Heart left ventricle (tissue), 16 donors: Measurements from ENCODE around the gene SIN3B. TPM values are rescaled to one million over a fixed set of nuclear protein-coding genes. Genes with fewer than 3 reads are reported as not detected.

Experiments used
- ATAC-seq, 4 donors: fragments of 200-7000 bp; cut with Tn5 transposase; one replicate each; pipeline ENCODE4 v1.9.1; 2020 to 2022; ENCODE audit warnings: moderate library complexity in 4 of 4, mild to moderate bottlenecking in 3 of 4, moderate number of reproducible peaks in 1 of 4
- DNase-seq, 5 donors: peaks; one replicate each; pipeline ENCODE4 v3.0.0-alpha.2; 2020
- H3K27ac ChIP-seq, 12 donors: fragments of 200-600 bp; sonication (generic) in 4 of 12; one replicate each; pipeline versions ENCODE4 v1.5.0 to v1.8.0; 2016 to 2022; ENCODE audit warnings: mild to moderate bottlenecking in 2 of 12
- H3K27me3 ChIP-seq, 9 donors: fragments of 200-600 bp; sonication (generic) in 2 of 9; one replicate each; pipeline versions ENCODE4 v1.5.1 to v1.8.0; 2016 to 2022; ENCODE audit warnings: mild to moderate bottlenecking in 3 of 9
- H3K36me3 ChIP-seq, 9 donors: fragments of 200-600 bp; sonication (generic) in 2 of 9; one replicate each; pipeline versions ENCODE4 v1.5.0 to v1.8.0; 2018 to 2022; ENCODE audit warnings: mild to moderate bottlenecking in 2 of 9
- H3K4me1 ChIP-seq, 12 donors: fragments of 200-600 bp; sonication (generic) in 4 of 12; one replicate each; pipeline versions ENCODE4 v1.5.0 to v1.8.0; 2016 to 2022; ENCODE audit warnings: mild to moderate bottlenecking in 3 of 12
- H3K4me3 ChIP-seq, 12 donors: fragments of 200-600 bp; sonication (generic) in 4 of 12; one replicate each; pipeline versions ENCODE4 v1.5.0 to v1.8.0; 2017 to 2022; ENCODE audit warnings: mild to moderate bottlenecking in 9 of 12, moderate library complexity in 4 of 12
- H3K9me3 ChIP-seq, 12 donors: fragments of 200-600 bp; sonication (generic) in 4 of 12; one replicate each; pipeline versions ENCODE4 v1.5.0 to v1.8.0; 2016 to 2022; ENCODE audit warnings: mild to moderate bottlenecking in 1 of 12
- CTCF ChIP-seq, 12 donors: fragments of 200-600 bp; sonication (generic) in 4 of 12; IDR thresholded peaks; one replicate each; pipeline versions ENCODE4 v1.5.0 to v1.8.0; 2018 to 2022; ENCODE audit warnings: antibody characterized with exemption in 12 of 12, mild to moderate bottlenecking in 5 of 12
- POLR2A ChIP-seq, 2 donors: fragments of 450-650 bp; IDR thresholded peaks; one replicate each; pipeline ENCODE4 v1.6.1; 2017; ENCODE audit warnings: antibody characterized with exemption in 2 of 2, mild to moderate bottlenecking in 2 of 2, moderate library complexity in 2 of 2
- WGBS, 4 donors: extraction: QIAGEN DNeasy Blood & Tissue Kit in 2 of 4; methylation state at CpG; one replicate each; pipeline versions ENCODE4 v1.1.5 to v1.1.7; 2013 to 2018; 5-methylcytosine and 5-hydroxymethylcytosine counted together
- intact Hi-C, 10 donors: fragments of 100-400 bp; cut with DNase I; formaldehyde crosslinking; loops; one replicate each; pipeline versions ENCODE4 v1.11.1 to v1.14.2; 2022
- polyA plus RNA-seq, 2 donors: library from polyadenylated mRNA; stranded (reverse); fragments of 200-250 nt; gene quantifications; one replicate each; pipeline ENCODE4 v1.2.3, GENCODE V29; 2013
- total RNA-seq, 9 donors: library from RNA; depleted of rRNA in 2 of 9; stranded (reverse); fragments of >200 nt in 2 of 9; fragmentation: NEBNext Ultra II Directional in 3 of 9; extraction: Animal tissue kit (Norgen Biotek cat#: 25700) in 3 of 9; gene quantifications; one replicate each; pipeline versions ENCODE4 v1.1.0 to v1.2.4, GENCODE V29; 2016 to 2023
- donor health status: ischemic (EF 13 %, LVEDD 7.1; RV severe dilation, severe dysfunction).
- donor health status: healthy with polysubstance abuse.
- donor health status: DM: no; HTN: yes; CAD: no.
- donor health status: DM: no; HTN: no; CAD: no.
- donor health status: ischemic (EF 25% LVEDD 6.9; RV normal size, moderate dysfunction).
- donor health status: ischemic (EF 25% LVEDD 5.7; RV mildly dilated, moderate dysfunction).
- donor health status: healthy.
- donor health status: DM: yes; HTN: yes; CAD: no.
- donor health status: ischemic (EF 35%, LVEDD 5.7; RV mildly dilated, moderate dysfunction).
- donor health status: nonischemic (EF 11% LVEDD 7.7; RV severe dilation, severe dysfunction).
- donor health status: DM: yes; HTN: yes; CAD: no.
- donor health status: PGD.
- donor health status: ischemic (EF 29% LVEDD 5.4; RV normal size, mild dysfunction).
- donor health status: nonischemic (EF 23%, LVEDD 6.1; RV moderate dilation, normal function).

The SIN3B gene
- total and polyA plus RNA-seq, 11 donors: 15.2 to 36.6 (median 24.6) TPM

- ATAC-seq: no peak
- no peak for TF ChIP-seq POLR2A (IDR thresholded peaks at IDR 0.05)
- no peak for TF ChIP-seq CTCF (IDR thresholded peaks at IDR 0.05)
- Histone ChIP-seq H3K4me1 (peaks cover 0 to 16% (median 1%) of the 10 kb centered on the region in 12 donors), H3K36me3 (peaks cover 0 to 95% (median 83%) of the 10 kb centered on the region in 9 donors), H3K27ac (no peak overlapping the region), H3K9me3 (no peaks in the 10 kb centered on the region), H3K4me3 (no peak overlapping the region), H3K27me3 (no peaks in the 10 kb centered on the region)
- intact Hi-C loops: loop anchor here in 3 of 10 donors (5.0 to 10.0 kb wide), 2 partner anchors 58 to 60 kb away; no protein-coding TSS in a partner anchor
- WGBS, 4 donors: 83 to 89% (median 86%) methylated on average over 4 of the region's 4 CpGs
- peak in 1 of 5 donors; percentile 47 for DNase-seq
These were observed 7.8 kb downstream of the SIN3B start for GRCh38 chr19:16837035-16837362.

GRCh38 chr19:16841391-16841926 lies 12.3 kb downstream of the SIN3B start:
- ATAC-seq (peak; percentile 45 to 74 (median 63)), DNase-seq (peak in 1 of 5 donors; percentile 20)
- Histone ChIP-seq H3K27me3 (no peaks in the 10 kb centered on the region), H3K27ac (no peak overlapping the region), H3K9me3 (no peaks in the 10 kb centered on the region), H3K4me1 (peaks cover 0 to 10% (median 0%) of the 10 kb centered on the region in 12 donors), H3K4me3 (no peak overlapping the region), H3K36me3 (peaks cover 0 to 98% (median 84%) of the 10 kb centered on the region in 9 donors)
- no peak for TF ChIP-seq POLR2A (IDR thresholded peaks at IDR 0.05)
- TF ChIP-seq CTCF (IDR thresholded peaks at IDR 0.05): no peak
- intact Hi-C loops: loop anchor here in 1 of 10 donors (5.0 kb wide), 1 partner anchor 41 kb away; no protein-coding TSS in a partner anchor
- WGBS, 4 donors: 70 to 77% (median 71%) methylated on average over 15 of the region's 15 CpGs

- no peak overlapping the region for H3K4me3 ChIP-seq
- no peak for ATAC-seq
- peak overlapping the region in 1 of 12 donors; percentile 55 for H3K27ac ChIP-seq
- TF ChIP-seq POLR2A (IDR thresholded peaks at IDR 0.05) (no peak), CTCF (IDR thresholded peaks at IDR 0.05) (no peak)
- 94 to 97% (median 96%) methylated on average over 2 to 16 of the region's 16 CpGs for WGBS, 4 donors
- peaks cover 0 to 9% (median 0%) of the 10 kb centered on the region in 12 donors for H3K4me1 ChIP-seq
- DNase-seq: no peak
- intact Hi-C loops: no loop called here
- peaks cover 2 to 100% (median 98%) of the 10 kb centered on the region in 9 donors for H3K36me3 ChIP-seq
- no peaks in the 10 kb centered on the region for H3K9me3 ChIP-seq
- H3K27me3 ChIP-seq: no peaks in the 10 kb centered on the region
These were observed 17.7 kb downstream of the SIN3B start for GRCh38 chr19:16846901-16847300.

GRCh38 chr19:16847430-16847829 lies 18.2 kb downstream of the SIN3B start:
- 92 to 96% (median 94%) methylated on average over 6 of the region's 6 CpGs for WGBS, 4 donors
- Histone ChIP-seq H3K27ac (peak overlapping the region in 1 of 12 donors; percentile 55), H3K27me3 (no peaks in the 10 kb centered on the region), H3K4me3 (no peak overlapping the region), H3K36me3 (peaks cover 2 to 100% (median 98%) of the 10 kb centered on the region in 9 donors), H3K9me3 (no peaks in the 10 kb centered on the region), H3K4me1 (peaks cover 0 to 9% (median 0%) of the 10 kb centered on the region in 12 donors)
- TF ChIP-seq POLR2A (IDR thresholded peaks at IDR 0.05) (no peak), CTCF (IDR thresholded peaks at IDR 0.05) (no peak)
- peak in 3 of 4 donors; percentile 35 to 44 (median 39) for ATAC-seq
- intact Hi-C loops: no loop called here
- DNase-seq: no peak
